Measurements from ENCODE around the gene LCP2. TPM values are rescaled to one million over a fixed set of nuclear protein-coding genes. Genes with fewer than 3 reads are reported as not detected.

The LCP2 gene
- total RNA-seq, 1 experiment from 2014 or later, result 0.61 TPM

- Histone ChIP-seq H3K79me2 (ENCODE audit: insufficient read depth, low read length) (no peaks in the 10 kb centered on the region), H3K9ac (ENCODE audit: low read length) (no peak overlapping the region), H3K4me2 (ENCODE audit: low read length) (no peak overlapping the region), H3K4me1 (ENCODE audit: control insufficient read depth in 1 of 2, insufficient read depth in 2 of 2, low read length in 2 of 2) (no peaks in the 10 kb centered on the region), H3K27me3 (ENCODE audit: insufficient read depth, low read length) (peaks cover 34% of the 10 kb centered on the region), H3K27ac (ENCODE audit: low read depth, low read length) (no peak overlapping the region), H3K9me2 (ENCODE audit: insufficient read depth) (no peaks in the 10 kb centered on the region), H3K36me3 (ENCODE audit: control insufficient read depth in 1 of 2, insufficient read depth in 2 of 2, low read length in 2 of 2) (no peaks in the 10 kb centered on the region), H4K20me1 (ENCODE audit: insufficient read depth) (no peaks in the 10 kb centered on the region), H2AFZ (ENCODE audit: low read depth, low read length, poor library complexity, severe bottlenecking) (no peak overlapping the region), H3K9me3 (ENCODE audit: control insufficient read depth in 1 of 2, insufficient read depth in 1 of 2, low read depth in 1 of 2, low read length in 2 of 2) (no peaks in the 10 kb centered on the region), H3K4me3 (replicated peaks in 1 of 2; ENCODE audit: low read depth in 1 of 2, low read length in 2 of 2) (no peak overlapping the region)
- no peak for TF ChIP-seq SRF (IDR thresholded peaks at IDR 0.05; ENCODE audit: low read depth)
- TF ChIP-seq, protein P1, sequence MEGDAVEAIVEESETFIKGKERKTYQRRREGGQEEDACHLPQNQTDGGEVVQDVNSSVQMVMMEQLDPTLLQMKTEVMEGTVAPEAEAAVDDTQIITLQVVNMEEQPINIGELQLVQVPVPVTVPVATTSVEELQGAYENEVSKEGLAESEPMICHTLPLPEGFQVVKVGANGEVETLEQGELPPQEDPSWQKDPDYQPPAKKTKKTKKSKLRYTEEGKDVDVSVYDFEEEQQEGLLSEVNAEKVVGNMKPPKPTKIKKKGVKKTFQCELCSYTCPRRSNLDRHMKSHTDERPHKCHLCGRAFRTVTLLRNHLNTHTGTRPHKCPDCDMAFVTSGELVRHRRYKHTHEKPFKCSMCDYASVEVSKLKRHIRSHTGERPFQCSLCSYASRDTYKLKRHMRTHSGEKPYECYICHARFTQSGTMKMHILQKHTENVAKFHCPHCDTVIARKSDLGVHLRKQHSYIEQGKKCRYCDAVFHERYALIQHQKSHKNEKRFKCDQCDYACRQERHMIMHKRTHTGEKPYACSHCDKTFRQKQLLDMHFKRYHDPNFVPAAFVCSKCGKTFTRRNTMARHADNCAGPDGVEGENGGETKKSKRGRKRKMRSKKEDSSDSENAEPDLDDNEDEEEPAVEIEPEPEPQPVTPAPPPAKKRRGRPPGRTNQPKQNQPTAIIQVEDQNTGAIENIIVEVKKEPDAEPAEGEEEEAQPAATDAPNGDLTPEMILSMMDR (IDR thresholded peaks at IDR 0.05 in 2 of 3, conservative IDR thresholded peaks at IDR 0.05 in 1 of 3; ENCODE audit: borderline replicate concordance in 1 of 3, insufficient read depth in 1 of 3, low read depth in 2 of 3, low read length in 2 of 3), result no peak
- TF ChIP-seq EGR1 (IDR thresholded peaks at IDR 0.05; ENCODE audit: low read depth), result no peak
- no peak for TF ChIP-seq JUND (IDR thresholded peaks at IDR 0.05)
- TF ChIP-seq, protein P2, sequence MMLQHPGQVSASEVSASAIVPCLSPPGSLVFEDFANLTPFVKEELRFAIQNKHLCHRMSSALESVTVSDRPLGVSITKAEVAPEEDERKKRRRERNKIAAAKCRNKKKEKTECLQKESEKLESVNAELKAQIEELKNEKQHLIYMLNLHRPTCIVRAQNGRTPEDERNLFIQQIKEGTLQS (IDR thresholded peaks at IDR 0.05), result no peak
- TF ChIP-seq YY1 (IDR thresholded peaks at IDR 0.05; ENCODE audit: extremely low read depth, insufficient replicate concordance, low read depth, low read length), result no peak
- no peak for TF ChIP-seq MAX (IDR thresholded peaks at IDR 0.05)
- TF ChIP-seq CBX3 (IDR thresholded peaks at IDR 0.05; ENCODE audit: low read depth), result no peak
- ATAC-seq (no peak), DNase-seq (ENCODE audit: low read depth, low spot score) (no peak)
- ChIA-PET CTCF (no interaction called here), POLR2A (no interaction called here), RAD21 (ENCODE audit: low non-redundant PET in 1 of 2, low total read pairs in 2 of 2, uncharacterized antibody in 2 of 2, unreplicated experiment in 2 of 2) (no interaction called here)
- no TSS peak for BruUV-seq (replicated peaks)
- intact Hi-C loops (cut with micrococcal nuclease), result no loop called here
These were observed 59.0 kb downstream of the LCP2 start for GRCh38 chr5:170238456-170239196.
